Ishikawa (cell line): Measurements from ENCODE around the gene CLDN2.

Source experiments
- CEBPB ChIP-seq: IDR thresholded peaks from 2 replicates; pipeline ENCODE4 v1.6.1; 2012
- CREB1 ChIP-seq: IDR thresholded peaks from 2 replicates; pipeline ENCODE4 v1.6.1; 2012; ENCODE audit warnings: low read depth
- EGR1 ChIP-seq: IDR thresholded peaks from 2 replicates; pipeline ENCODE4 v1.6.1; 2012
- EP300 ChIP-seq: IDR thresholded peaks from 2 replicates; pipeline ENCODE4 v1.6.1; 2012; ENCODE audit warnings: borderline replicate concordance
- FOXM1 ChIP-seq: IDR thresholded peaks from 2 replicates; pipeline ENCODE4 v1.6.1; 2012; ENCODE audit warnings: low read depth, borderline replicate concordance
- MAX ChIP-seq: IDR thresholded peaks from 2 replicates; pipeline ENCODE4 v1.6.1; 2012
- NFIC ChIP-seq: IDR thresholded peaks from 2 replicates; pipeline ENCODE4 v1.6.1; 2012
- RAD21 ChIP-seq: IDR thresholded peaks from 2 replicates; pipeline ENCODE4 v1.6.1; 2012; ENCODE audit warnings: low read depth
- REST ChIP-seq: IDR thresholded peaks from 2 replicates; pipeline ENCODE4 v1.6.1; 2012; ENCODE audit warnings: low read depth, mild to moderate bottlenecking
- TAF1 ChIP-seq: IDR thresholded peaks from 2 replicates; pipeline ENCODE4 v1.6.1; 2012; ENCODE audit warnings: low read depth, mild to moderate bottlenecking
- TCF12 ChIP-seq: IDR thresholded peaks from 2 replicates; pipeline ENCODE4 v1.6.1; 2012; ENCODE audit warnings: low read depth
- TEAD4 ChIP-seq: IDR thresholded peaks from 2 replicates; pipeline ENCODE4 v1.6.1; 2012
- USF1 ChIP-seq: IDR thresholded peaks from 2 replicates; pipeline ENCODE4 v1.6.1; 2012
- YY1 ChIP-seq: IDR thresholded peaks from 2 replicates; pipeline ENCODE4 v1.6.1; 2012; ENCODE audit warnings: low read depth
- ZBTB7A ChIP-seq: IDR thresholded peaks from 2 replicates; pipeline ENCODE4 v1.6.1; 2012; ENCODE audit warnings: low read depth

CLDN2 gene

GRCh38 chrX:106905064-106905708, 15.0 kb upstream of the CLDN2 start:
- TF ChIP-seq CEBPB (no peak), MAX (no peak), REST (no peak), ZBTB7A (no peak), TCF12 (no peak), RAD21 (no peak), TEAD4 (no peak), CREB1 (no peak)

GRCh38 chrX:106906361-106906760, 13.8 kb upstream of the CLDN2 start:
- TF ChIP-seq TEAD4 (no peak), FOXM1 (no peak), RAD21 (no peak), ZBTB7A (no peak), MAX (no peak), TCF12 (no peak), EP300 (no peak), CREB1 (no peak), TAF1 (no peak), YY1 (no peak), CEBPB (no peak), REST (no peak)

- TF ChIP-seq CEBPB (no peak), REST (no peak), USF1 (no peak), RAD21 (no peak)
Observed at GRCh38 chrX:106912864-106913263, 7.3 kb upstream of the CLDN2 start.

- TF ChIP-seq NFIC: peak; percentile 86
- peak; percentile 46; the same call in 1 of the 2 replicates for TF ChIP-seq EP300
- TF ChIP-seq TCF12: peak; percentile 42; the same call in 1 of the 2 replicates
- TF ChIP-seq RAD21: no peak
Observed at GRCh38 chrX:106917830-106918500, 2.2 kb upstream of the CLDN2 start.

- no peak for TF ChIP-seq YY1
- TF ChIP-seq FOXM1: no peak
- no peak for TF ChIP-seq EGR1
- TF ChIP-seq MAX: no peak
- TF ChIP-seq TAF1: no peak
- TF ChIP-seq EP300: no peak
- no peak for TF ChIP-seq USF1
- TF ChIP-seq CEBPB: no peak
- no peak for TF ChIP-seq RAD21
- no peak for TF ChIP-seq NFIC
- TF ChIP-seq TCF12: no peak
- TF ChIP-seq CREB1: no peak
- TF ChIP-seq ZBTB7A: no peak
- TF ChIP-seq REST: no peak
- no peak for TF ChIP-seq TEAD4
Observed at GRCh38 chrX:106921637-106922036, 1.4 kb downstream of the CLDN2 start.
